ENCODE data around the gene EFNA5.

DNA sequence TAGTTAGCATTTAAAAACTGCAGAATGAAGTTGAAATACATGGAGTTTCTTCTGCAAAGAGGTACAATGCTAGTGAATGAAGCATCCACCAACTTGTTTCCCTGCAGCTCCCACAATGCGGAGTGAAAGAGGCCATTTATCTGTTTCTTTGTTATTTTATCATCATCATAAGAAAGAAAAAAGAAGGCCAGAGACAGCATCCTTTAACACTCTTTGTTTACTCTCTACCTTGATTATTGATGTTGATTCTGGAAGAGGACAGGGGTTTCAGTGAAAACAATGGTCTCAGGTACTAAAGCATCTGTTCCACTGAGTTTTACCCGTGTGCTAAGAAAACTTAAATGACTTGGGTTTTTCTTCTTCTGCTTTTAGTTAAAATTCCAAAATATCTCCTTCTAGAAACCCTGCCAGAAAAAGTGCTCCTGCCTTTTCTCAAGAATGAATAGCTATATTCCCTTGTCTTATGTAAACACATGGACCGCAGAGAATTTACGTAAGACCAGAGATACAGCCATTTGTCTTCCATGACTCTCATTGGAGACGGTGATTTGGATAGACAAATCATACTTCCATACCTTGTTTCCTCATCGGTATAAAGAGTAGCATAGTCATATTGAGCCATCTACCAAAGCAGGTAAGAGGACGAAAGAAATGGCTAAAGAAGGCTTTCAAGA is 81.1 kb downstream of the EFNA5 start:
- TF ChIP-seq, protein P1, sequence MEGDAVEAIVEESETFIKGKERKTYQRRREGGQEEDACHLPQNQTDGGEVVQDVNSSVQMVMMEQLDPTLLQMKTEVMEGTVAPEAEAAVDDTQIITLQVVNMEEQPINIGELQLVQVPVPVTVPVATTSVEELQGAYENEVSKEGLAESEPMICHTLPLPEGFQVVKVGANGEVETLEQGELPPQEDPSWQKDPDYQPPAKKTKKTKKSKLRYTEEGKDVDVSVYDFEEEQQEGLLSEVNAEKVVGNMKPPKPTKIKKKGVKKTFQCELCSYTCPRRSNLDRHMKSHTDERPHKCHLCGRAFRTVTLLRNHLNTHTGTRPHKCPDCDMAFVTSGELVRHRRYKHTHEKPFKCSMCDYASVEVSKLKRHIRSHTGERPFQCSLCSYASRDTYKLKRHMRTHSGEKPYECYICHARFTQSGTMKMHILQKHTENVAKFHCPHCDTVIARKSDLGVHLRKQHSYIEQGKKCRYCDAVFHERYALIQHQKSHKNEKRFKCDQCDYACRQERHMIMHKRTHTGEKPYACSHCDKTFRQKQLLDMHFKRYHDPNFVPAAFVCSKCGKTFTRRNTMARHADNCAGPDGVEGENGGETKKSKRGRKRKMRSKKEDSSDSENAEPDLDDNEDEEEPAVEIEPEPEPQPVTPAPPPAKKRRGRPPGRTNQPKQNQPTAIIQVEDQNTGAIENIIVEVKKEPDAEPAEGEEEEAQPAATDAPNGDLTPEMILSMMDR (IDR thresholded peaks at IDR 0.05; ENCODE audit: poor library complexity), result no peak
- TF ChIP-seq EZH2 (IDR thresholded peaks at IDR 0.05; ENCODE audit: borderline replicate concordance), result no peak
- no peak for TF ChIP-seq EZH2phosphoT487 (IDR thresholded peaks at IDR 0.05; ENCODE audit: low read depth, severe bottlenecking, unreplicated experiment)
